ELR (cell line): ENCODE measurements around the gene ZRANB1.
"Not testable (repeated sequence)": the region's sequence is repeated elsewhere in the genome, so short reads cannot be mapped to it uniquely, and the experiment has no call there.

Experiments
- DNase-seq: peaks from one replicate; pipeline ENCODE4 v3.0.0-alpha.2; 2015; ENCODE audit warnings: low read depth

The ZRANB1 gene

DNA sequence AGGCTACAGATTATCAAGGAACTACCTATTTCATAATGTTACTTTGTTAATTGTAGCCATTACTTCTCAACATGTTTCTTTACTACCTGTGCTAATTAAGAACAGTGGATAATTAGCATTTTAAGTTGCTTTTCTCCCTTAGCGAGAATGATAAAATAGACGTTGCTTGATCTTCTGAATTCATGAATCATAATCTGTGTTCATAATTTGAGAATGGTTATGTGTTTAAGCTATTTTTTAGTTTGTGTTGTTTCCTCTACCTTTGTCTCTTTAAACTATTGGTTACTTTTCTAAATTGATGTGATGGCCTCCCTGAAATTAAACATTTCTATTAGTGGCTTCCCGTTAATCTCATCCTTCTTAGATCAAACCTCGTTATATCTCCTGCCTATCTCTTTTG is at the start of gene ZRANB1:
TSS of gene ZRANB1 (plus strand) at position 301 of the 400 bp plus-strand sequence. CDS start 371 bp downstream, outside the sequence.
- DNase-seq, result no peak

GRCh38 chr10:124892905-124893304 is 49.0 kb upstream of the ZRANB1 start:
- no peak for DNase-seq

GRCh38 chr10:124894569-124895215 is 47.2 kb upstream of the ZRANB1 start:
- peak; percentile 25 for DNase-seq

DNA sequence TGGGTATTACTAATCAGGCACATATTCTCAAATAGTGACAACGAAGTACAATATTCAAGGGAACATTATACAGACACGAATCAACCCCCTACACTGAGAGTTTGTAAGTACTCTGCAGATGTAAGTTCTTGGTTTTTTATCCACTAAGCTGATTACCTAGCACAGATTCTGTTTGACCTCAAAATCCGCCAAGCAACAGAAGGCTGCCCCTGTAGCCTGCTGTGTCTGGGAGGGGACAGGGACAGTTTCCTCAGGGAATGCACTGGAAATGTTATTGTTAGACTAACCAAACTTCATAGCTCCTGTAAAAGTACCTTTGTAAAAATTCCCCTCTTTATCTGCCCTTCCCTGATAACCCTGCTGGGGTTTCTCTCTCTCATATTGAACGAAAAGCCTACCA is 45.2 kb upstream of the ZRANB1 start:
- no peak for DNase-seq

DNA sequence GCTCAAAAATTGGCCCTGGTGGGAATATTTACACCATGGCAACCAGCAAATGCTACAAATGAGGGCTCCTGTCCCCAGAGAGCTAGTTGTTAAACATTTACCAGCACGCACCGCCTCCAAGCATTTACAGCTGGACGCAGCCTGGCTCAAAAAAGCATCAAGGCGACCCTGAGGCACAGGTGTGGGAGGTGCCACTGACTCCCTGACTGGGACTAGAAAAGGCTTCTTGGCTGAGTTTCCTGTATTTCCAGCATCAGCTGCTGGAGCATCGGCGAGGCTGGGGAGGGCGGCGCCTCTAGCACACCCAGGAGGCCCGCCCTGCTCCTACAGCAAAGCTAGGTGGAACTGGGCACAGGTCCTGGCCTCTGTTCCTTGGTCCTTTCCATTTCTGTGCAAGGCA is 43.5 kb upstream of the ZRANB1 start:
- DNase-seq, result no peak

DNA sequence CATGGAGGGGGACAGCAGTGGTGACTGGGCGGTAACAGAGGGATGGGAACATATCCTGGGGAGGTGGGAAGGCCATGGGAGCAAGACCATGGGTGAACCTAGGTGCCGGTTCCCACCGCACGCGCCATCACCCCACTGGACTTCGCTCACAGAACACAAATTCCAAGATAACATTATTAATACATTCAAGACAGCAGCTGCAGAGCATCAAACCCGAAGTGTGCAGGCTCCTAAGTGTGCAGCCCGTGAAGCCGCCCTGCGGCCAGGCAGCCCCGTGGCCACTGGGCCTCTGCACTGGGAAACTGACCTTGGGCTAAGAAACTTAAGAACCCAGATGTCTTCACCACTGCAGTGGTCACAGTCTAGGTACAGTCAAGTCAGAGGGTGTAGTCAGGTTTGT is 42.8 kb upstream of the ZRANB1 start:
- DNase-seq, result no peak

GRCh38 chr10:124902462-124902861 is 39.5 kb upstream of the ZRANB1 start:
- no peak for DNase-seq

DNA sequence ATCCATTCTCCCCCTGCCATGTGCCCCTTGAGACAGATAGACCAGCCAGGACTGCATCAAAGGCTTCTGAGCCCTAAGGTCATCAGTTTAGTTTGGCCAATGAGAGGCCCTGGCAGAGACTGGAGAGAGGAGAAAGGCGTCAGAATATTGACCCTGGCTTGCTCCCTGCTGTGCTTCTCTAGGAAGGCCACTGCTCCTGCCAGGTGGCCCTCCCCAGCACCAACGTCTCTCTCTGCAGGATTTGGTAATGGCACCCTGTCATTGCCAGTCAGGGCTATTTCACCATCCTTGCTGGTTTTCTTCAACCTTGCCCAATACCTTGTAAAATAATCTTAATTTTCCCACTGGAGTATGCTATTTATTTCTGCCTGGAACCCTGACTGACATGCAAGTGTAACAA is 38.8 kb upstream of the ZRANB1 start:
- no peak for DNase-seq

- no peak for DNase-seq
Measured at GRCh38 chr10:124904796-124905195, 37.1 kb upstream of the ZRANB1 start.

DNA sequence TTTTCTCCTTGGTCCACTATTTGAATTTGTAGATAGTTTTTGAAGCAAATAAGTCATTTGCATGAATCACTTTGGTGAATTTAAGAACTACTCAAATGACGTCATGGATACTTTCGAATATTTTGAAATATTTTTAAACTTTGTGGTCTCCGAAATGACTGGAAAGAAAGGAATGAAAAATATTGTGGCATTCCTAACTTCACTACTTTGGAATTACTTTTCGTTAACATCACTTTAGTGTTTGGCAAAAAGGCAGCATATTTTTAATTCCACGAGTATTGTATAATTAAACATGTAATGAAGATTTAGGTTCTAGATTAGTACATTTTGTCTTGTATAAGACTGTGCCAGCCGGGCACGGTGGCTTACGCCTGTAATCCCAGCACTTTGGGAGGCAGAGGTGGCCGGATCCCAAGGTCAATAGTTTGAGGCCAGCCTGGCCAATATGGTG is 35.3 kb upstream of the ZRANB1 start:
- peak; percentile 96 for DNase-seq

- no peak for DNase-seq
Measured at GRCh38 chr10:124909563-124909962, 32.4 kb upstream of the ZRANB1 start.

- DNase-seq, result no peak
Measured at GRCh38 chr10:124911124-124912067, 30.5 kb upstream of the ZRANB1 start.

DNA sequence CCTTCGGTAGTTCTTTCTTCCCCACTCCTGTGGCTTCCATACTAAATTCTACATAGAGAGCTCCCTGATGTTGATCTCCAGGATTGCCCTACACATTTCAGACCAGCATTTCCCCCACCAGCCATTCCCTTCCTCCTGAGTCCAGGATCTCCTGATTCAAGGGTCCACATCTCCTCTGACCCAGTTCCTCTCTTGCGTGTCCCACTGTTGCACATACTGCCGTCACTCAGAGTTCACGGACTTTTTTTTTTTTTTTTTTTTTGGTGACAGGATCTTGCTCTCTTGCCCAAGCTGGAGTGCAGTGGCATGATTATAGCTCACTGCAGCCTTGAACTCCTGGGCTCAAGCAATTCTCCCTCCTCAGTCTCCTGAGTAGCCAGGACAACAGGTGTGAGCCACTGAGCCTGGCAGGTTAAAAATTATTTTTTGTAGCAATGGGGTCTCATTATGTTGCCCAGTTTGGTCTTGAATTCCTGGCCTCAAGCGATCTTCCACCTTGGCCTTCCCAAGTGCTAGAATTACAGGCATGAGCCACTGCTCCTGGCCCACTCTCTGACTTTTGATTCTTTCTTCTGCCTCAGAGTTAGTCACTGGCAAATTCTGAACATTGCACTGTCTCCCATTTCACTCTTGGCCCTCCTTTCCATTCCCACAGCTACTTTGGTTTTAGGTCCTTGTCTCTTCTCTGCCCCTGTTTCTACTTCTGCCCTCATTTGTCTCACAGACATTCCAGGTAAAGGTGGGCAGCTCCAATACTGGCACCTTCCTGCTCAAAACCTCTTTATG is 29.6 kb upstream of the ZRANB1 start:
- no peak for DNase-seq

GRCh38 chr10:124913167-124913566 is 28.8 kb upstream of the ZRANB1 start:
- DNase-seq, result no peak

DNA sequence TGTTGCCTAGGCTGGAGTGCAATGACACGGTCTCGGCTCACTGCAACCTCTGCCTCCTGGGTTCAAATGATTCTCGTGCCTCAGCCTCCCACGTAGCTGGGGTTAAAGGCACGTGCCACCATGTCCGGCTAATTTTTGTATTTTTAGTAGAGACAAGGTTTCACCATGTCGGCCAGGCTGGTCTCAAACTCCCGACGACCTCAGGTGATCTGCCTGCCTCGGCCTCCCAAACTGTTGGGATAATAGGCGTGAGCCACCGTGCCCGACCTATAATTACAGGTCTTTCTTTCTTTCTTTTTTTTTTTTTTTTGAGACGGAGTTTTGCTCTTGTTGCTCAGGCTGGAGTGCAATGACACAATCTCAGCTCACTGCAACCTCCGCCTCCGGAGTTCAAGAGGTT is 27.5 kb upstream of the ZRANB1 start:
- DNase-seq, result not testable (repeated sequence)

GRCh38 chr10:124916098-124916584 is 25.8 kb upstream of the ZRANB1 start:
- DNase-seq, result peak; percentile 52

DNA sequence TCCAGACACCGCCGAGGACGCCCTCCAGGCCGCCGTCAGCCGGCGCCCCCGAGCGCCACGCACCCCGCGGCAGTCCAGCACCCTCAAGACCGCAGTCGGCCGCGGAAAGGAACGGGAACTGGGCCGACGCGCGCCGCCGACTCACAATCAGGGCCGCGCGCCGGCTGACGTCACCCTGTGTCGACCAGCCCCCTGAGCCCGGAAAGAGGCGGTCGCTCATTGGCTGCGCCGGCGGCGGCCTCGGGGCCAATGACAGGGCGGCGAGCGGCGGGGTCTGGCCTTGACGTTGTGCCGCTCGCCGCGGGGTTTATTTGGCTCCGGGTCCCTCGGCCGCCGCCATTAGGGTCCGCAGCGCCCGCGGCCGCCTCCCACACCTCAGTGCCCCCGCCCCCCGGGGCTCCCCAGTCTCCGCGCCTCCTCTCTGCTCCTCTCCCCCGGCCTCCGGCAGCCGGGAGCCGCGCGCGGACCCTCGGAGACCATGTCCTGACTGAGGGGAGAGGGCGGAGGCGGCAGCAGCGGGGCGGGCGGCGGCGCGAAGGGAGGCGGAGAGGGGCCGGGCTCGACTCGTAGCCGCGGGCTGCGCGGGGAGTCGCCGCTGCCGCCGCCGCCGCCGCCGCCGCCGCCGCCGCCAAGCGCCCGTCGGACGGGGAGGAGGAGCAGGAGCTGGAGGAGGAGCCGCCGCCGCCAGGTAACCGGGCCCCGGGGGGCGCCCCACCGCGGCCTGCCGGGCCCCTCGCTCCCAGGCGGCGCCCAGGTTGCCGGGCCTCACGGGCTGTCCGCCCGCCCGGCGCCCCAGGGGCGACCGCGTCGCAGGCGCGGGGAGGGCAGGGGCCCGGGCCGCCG is 25.1 kb upstream of the ZRANB1 start:
- DNase-seq, result peak; percentile 97

DNA sequence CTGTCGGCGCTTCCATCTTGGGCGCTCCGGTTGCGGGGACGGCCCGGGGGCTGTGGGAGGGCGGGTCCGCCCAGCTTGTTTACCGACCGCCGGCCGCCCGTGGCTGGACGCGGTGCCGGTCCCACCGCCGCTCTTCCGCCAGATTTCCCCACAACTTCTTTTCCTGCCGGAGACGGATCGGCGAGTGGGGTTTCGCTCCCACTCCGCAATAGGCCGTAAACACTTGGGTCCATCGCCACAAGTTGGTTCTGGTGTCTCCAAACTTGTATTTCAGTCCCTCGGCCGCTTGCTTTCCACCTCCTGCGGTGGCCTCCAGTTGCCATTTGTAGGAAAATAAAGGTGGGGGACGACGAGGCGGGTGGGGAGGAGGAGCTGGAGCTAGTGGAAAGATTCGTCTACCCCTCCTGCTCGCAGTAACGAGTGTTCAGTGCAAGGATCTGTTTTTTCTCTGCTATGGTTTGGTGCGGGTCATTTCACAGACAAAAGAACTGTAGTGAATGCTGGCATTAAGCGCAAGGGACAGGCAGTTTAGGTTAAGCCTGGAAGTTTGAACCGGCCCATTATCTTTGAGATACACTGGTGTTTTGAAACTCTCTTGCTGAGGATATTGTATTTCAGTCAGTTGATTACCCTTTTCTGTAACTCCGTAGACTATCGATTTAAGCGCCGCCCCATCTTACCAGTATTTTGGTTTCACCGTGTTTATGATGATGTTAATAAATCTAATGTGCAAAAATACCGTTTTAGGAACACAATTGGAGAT is 24.3 kb upstream of the ZRANB1 start:
- DNase-seq, result peak; percentile 62

DNA sequence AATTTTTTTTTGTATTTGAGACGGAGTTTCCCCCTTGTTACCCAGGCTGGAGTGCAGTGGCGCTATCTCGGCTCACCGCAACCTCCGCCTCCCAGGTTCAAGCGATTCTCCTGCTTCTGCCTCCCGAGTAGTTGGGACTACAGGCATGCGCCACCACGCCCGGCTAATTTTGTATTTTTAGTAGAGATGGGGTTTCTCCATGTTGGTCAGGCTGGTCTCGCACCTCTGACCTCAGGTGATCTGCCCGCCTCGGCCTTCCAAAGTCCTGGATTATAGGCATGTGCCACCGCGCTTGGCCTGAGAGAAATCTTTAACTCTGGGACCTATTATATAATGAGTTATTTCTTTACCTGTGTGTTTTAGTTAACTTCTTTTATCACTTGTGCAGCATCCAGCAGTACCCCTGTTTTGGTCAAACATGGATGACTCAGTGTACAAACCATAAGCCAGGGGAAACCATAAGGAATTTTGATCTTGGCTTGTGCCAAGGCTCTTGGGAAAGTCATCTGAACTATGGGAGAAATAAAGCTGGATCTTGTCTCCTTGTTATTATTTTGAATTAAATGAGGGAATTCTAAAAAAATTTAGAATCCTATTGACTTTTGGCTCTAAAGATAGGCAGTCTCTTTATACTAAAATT is 23.6 kb upstream of the ZRANB1 start:
- DNase-seq, result peak; percentile 74

DNA sequence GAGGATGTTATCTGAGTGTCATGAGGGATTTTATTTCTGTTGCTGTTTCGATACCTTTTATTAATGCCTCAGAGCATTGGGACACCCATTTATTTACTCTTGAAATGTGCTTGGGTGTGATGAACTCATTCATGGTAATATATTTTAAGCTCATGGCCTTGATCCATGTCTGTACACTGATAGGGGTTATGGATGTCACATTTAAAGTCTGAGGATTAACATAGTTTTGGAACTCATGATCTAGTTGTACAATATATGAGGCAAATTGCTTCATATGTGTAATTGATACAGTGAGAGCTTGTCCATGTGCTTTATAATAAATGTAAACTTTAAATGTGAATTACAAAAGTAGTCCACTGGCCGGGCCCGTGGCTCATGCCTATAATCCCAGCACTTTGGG is 23.0 kb upstream of the ZRANB1 start:
- DNase-seq, result no peak
